HepG2 (cell line): ENCODE data around the gene ALKBH2. TPM values are rescaled to one million over a fixed set of nuclear protein-coding genes. Genes with fewer than 3 reads are reported as not detected.

ENCODE experiments used
- AHDC1 ChIP-seq: sonication (generic); formaldehyde crosslinking; IDR thresholded peaks from 2 replicates; pipeline ENCODE4 v1.5.1; 2020; ENCODE audit warnings: mild to moderate bottlenecking, missing genetic modification reagents, borderline replicate concordance
- FOXA3 ChIP-seq: IDR thresholded peaks from 2 replicates; pipeline ENCODE4 v1.6.1; 2016; ENCODE audit warnings: missing genetic modification reagents, missing compliant biosample characterization
- HDAC2 ChIP-seq: sonication (generic); formaldehyde crosslinking; IDR thresholded peaks from 2 replicates; pipeline ENCODE4 v1.4.0; 2020; ENCODE audit warnings: missing genetic modification reagents
- HMG20B ChIP-seq: conservative IDR thresholded peaks from 2 replicates; pipeline ENCODE4 v1.6.1; 2016; ENCODE audit warnings: missing genetic modification reagents, missing compliant biosample characterization
- HNRNPL ChIP-seq: fragments of 200-400 bp; formaldehyde crosslinking; IDR thresholded peaks from 2 replicates; pipeline ENCODE4 v1.6.1; 2017; ENCODE audit warnings: mild to moderate bottlenecking, low read depth, low read length
- KMT2B ChIP-seq: IDR thresholded peaks from 2 replicates; pipeline ENCODE4 v1.6.1; 2016; ENCODE audit warnings: missing genetic modification reagents, missing compliant biosample characterization
- RCOR2 ChIP-seq: IDR thresholded peaks from 2 replicates; pipeline ENCODE4 v1.6.1; 2016; ENCODE audit warnings: missing biosample characterization, missing genetic modification reagents
- SP4 ChIP-seq: sonication (generic); formaldehyde crosslinking; IDR thresholded peaks from 2 replicates; pipeline ENCODE4 v1.8.1; 2023; ENCODE audit warnings: mild to moderate bottlenecking, missing genetic modification reagents
- ZBTB20 ChIP-seq: sonication (generic); formaldehyde crosslinking; IDR thresholded peaks from 2 replicates; pipeline ENCODE4 v1.8.1; 2023; ENCODE audit warnings: missing genetic modification reagents, low read depth, mild to moderate bottlenecking, borderline replicate concordance
- ZBTB38 ChIP-seq: sonication (generic); formaldehyde crosslinking; IDR thresholded peaks from 2 replicates; pipeline ENCODE4 v1.5.1; 2020; ENCODE audit warnings: mild to moderate bottlenecking, missing genetic modification reagents
- ZBTB7A ChIP-seq: sonication (generic); formaldehyde crosslinking; IDR thresholded peaks from 2 replicates; pipeline ENCODE4 v1.8.0; 2022; ENCODE audit warnings: mild to moderate bottlenecking, missing genetic modification reagents
- ZNF232 ChIP-seq: sonication (generic); formaldehyde crosslinking; IDR thresholded peaks from 2 replicates; pipeline ENCODE4 v1.4.0; 2020; ENCODE audit warnings: missing genetic modification reagents, borderline replicate concordance
- ZNF562 ChIP-seq: sonication (generic); formaldehyde crosslinking; IDR thresholded peaks from 2 replicates; pipeline ENCODE4 v1.8.0; 2022; ENCODE audit warnings: missing genetic modification reagents, borderline replicate concordance
- ZNF670 ChIP-seq: sonication (generic); formaldehyde crosslinking; IDR thresholded peaks from 2 replicates; pipeline ENCODE4 v1.8.0; 2022; ENCODE audit warnings: mild to moderate bottlenecking, missing genetic modification reagents, borderline replicate concordance
- ZNF770 ChIP-seq: sonication (generic); formaldehyde crosslinking; IDR thresholded peaks from 2 replicates; pipeline ENCODE4 v1.5.0; 2020; ENCODE audit warnings: mild to moderate bottlenecking, missing genetic modification reagents
- polyA plus RNA-seq, 8 experiments: library from polyadenylated mRNA; depleted of rRNA in 3 of 8; stranded (reverse) in 7 of 8; unstranded in 1 of 8; fragments of >200 nt; fragmentation: Illumina TruSeq in 4 of 8; extraction: Trizol in 4 of 8; gene quantifications; 2 replicates each; pipeline versions ENCODE4 v1.2.1 to v1.2.3, GENCODE V29; 2011 to 2016; ENCODE audit warnings: low read depth in 4 of 8, missing spikeins in 1 of 8, mixed read lengths in 1 of 8; ENCODE audit not compliant: insufficient read depth in 1 of 8
- total RNA-seq, 5 experiments: library from RNA; depleted of rRNA; stranded (reverse); fragments of >200 nt; fragmentation: Illumina TruSeq; extraction: Trizol; gene quantifications; 2 replicates each; pipeline ENCODE4 v1.2.3, GENCODE V29; 2016; ENCODE audit warnings: low read depth in 1 of 5
- TF ChIP-seq, protein P1 (sequence below): sonication (generic); formaldehyde crosslinking; conservative IDR thresholded peaks from 2 replicates; pipeline ENCODE4 v1.8.0; 2022; ENCODE audit warnings: missing genetic modification reagents
- TF ChIP-seq, protein P2 (sequence below): sonication (generic); formaldehyde crosslinking; IDR thresholded peaks from 2 replicates; pipeline ENCODE4 v1.5.1; 2020; ENCODE audit warnings: missing genetic modification reagents, mild to moderate bottlenecking, borderline replicate concordance

ALKBH2 gene
- total and polyA plus RNA-seq, 2 of the 13 experiments (the other 11 are each of a cell fraction or from before 2014, with no cell fraction given), result 21.0 to 40.5 TPM

DNA sequence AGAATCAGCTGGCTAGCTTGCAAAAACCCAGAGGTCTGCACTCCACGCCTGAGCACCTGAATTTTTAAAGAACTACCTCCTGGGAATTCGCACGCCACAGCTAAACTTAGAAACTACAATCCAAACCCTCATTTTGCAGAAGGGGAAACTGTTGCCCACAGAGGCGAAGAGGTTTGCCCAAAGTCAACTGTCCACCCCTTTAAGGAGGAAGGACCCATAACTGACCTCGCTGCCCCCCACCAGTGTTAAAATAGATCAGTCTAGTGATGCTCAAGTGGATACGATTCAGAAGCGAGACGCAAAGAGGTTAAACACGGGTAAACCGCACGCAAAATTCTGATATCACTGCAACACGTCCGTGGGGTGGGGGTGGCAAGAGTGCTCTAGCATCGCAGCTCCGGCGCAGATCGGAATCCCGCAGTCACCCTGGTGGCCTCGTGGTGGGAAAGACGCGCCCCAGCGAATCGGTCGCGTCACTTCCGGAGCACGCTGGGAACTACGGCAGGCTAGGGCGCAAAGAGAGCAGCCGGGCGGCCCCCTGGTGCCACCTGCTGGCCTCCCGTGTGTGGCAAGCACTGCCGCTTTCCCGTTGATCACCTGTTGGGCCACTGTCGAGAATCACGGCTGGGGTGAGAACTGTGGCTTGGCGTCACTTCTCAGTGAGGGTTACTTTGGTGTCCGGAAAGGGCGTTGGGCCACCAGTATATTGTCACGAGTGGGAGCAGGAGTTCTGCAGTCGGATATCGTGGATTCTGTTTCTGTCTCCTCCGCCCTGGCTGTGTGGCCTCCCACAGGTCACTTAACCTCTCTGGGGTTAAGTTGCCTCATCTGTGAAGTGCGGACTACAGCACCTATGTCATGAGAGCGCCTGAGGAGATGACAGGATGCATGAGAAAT is at the start of gene ALKBH2 (continued):
- TF ChIP-seq, protein P1, sequence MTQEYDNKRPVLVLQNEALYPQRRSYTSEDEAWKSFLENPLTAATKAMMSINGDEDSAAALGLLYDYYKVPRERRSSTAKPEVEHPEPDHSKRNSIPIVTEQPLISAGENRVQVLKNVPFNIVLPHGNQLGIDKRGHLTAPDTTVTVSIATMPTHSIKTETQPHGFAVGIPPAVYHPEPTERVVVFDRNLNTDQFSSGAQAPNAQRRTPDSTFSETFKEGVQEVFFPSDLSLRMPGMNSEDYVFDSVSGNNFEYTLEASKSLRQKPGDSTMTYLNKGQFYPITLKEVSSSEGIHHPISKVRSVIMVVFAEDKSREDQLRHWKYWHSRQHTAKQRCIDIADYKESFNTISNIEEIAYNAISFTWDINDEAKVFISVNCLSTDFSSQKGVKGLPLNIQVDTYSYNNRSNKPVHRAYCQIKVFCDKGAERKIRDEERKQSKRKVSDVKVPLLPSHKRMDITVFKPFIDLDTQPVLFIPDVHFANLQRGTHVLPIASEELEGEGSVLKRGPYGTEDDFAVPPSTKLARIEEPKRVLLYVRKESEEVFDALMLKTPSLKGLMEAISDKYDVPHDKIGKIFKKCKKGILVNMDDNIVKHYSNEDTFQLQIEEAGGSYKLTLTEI (CRISPR knock-in tag), result no peak
- TF ChIP-seq ZNF770 (CRISPR knock-in tag) (peak; percentile 59), SP4 (CRISPR knock-in tag) (peak; percentile 67; the same call in 1 of the 2 replicates), ZBTB7A (0 out of 2 replicates have a peak, but pooled peaks have one; percentile 68), AHDC1 (CRISPR knock-in tag) (no peak), ZNF670 (CRISPR knock-in tag) (peak; percentile 97), ZBTB20 (CRISPR knock-in tag) (peak; percentile 88), FOXA3 (CRISPR knock-in tag) (peak; percentile 73), HDAC2 (CRISPR knock-in tag) (peak; percentile 94), HNRNPL (0 out of 2 replicates have a peak, but pooled peaks have one; percentile 35), RCOR2 (peak; percentile 85), ZBTB38 (CRISPR knock-in tag) (peak; percentile 80; the same call in 1 of the 2 replicates), HMG20B (CRISPR knock-in tag) (no peak; the same call in 1 of the 2 replicates), ZNF232 (CRISPR knock-in tag) (peak; percentile 95), ZNF562 (0 out of 2 replicates have a peak, but pooled peaks have one; percentile 49), KMT2B (CRISPR knock-in tag) (peak; percentile 97)
- TF ChIP-seq, protein P2, sequence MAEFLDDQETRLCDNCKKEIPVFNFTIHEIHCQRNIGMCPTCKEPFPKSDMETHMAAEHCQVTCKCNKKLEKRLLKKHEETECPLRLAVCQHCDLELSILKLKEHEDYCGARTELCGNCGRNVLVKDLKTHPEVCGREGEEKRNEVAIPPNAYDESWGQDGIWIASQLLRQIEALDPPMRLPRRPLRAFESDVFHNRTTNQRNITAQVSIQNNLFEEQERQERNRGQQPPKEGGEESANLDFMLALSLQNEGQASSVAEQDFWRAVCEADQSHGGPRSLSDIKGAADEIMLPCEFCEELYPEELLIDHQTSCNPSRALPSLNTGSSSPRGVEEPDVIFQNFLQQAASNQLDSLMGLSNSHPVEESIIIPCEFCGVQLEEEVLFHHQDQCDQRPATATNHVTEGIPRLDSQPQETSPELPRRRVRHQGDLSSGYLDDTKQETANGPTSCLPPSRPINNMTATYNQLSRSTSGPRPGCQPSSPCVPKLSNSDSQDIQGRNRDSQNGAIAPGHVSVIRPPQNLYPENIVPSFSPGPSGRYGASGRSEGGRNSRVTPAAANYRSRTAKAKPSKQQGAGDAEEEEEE, result peak; percentile 33; the same call in 1 of the 2 replicates
